T-helper 2 cell treated with Interferon-gamma antibody and Interleukin-4, amounts not matched to agents 5 μg/mL and 100 μg/mL, for 36 hours (primary cell): ENCODE data around the gene VPS35.

ENCODE experiments used
- DNase-seq: peaks from one replicate; pipeline ENCODE4 v3.0.0; 2021; ENCODE audit warnings: low spot score
- H3K27ac Mint-ChIP-seq: one replicate; pipeline ENCODE4 v1.8.0; 2021; ENCODE audit warnings: mild to moderate bottlenecking, mixed read lengths
- H3K27me3 Mint-ChIP-seq: one replicate; pipeline ENCODE4 v1.8.0; 2021; ENCODE audit warnings: low read depth, mixed read lengths
- H3K36me3 Mint-ChIP-seq: one replicate; pipeline ENCODE4 v1.8.0; 2021; ENCODE audit warnings: low read depth, mixed read lengths
- H3K4me1 Mint-ChIP-seq: one replicate; pipeline ENCODE4 v1.8.0; 2021; ENCODE audit warnings: low read depth, mixed read lengths
- H3K4me3 Mint-ChIP-seq: one replicate; pipeline ENCODE4 v1.8.0; 2022; ENCODE audit warnings: mild to moderate bottlenecking, moderate library complexity, mixed read lengths
- H3K9me3 Mint-ChIP-seq: one replicate; pipeline ENCODE4 v1.8.0; 2021; ENCODE audit warnings: mixed read lengths

VPS35 gene

GRCh38 chr16:46688654-46689364 is at the start of gene VPS35:
Gene VPS35 (minus strand): TSS chr16:46689178. CDS start chr16:46689133, 45 bp downstream.
- Mint-ChIP-seq H3K4me3 (no peak within 1 kb of the TSS), H3K4me1 (peaks cover 42% of the 10 kb centered on the region), H3K36me3 (peaks cover 22% of the 10 kb centered on the region), H3K27me3 (no peaks in the 10 kb centered on the region), H3K27ac (no peak within 1 kb of the TSS), H3K9me3 (no peaks in the 10 kb centered on the region)
- peak; percentile 99 for DNase-seq

GRCh38 chr16:46737621-46738214 is 48.7 kb upstream of the VPS35 start:
- Mint-ChIP-seq H3K4me1 (no peaks in the 10 kb centered on the region), H3K27ac (no peak overlapping the region), H3K27me3 (no peaks in the 10 kb centered on the region), H3K4me3 (no peak overlapping the region), H3K36me3 (no peaks in the 10 kb centered on the region), H3K9me3 (no peaks in the 10 kb centered on the region)
- no peak for DNase-seq

GRCh38 chr16:46736695-46737094 is 47.7 kb upstream of the VPS35 start:
- no peak for DNase-seq
- Mint-ChIP-seq H3K4me3 (no peak overlapping the region), H3K27ac (no peak overlapping the region), H3K36me3 (no peaks in the 10 kb centered on the region), H3K9me3 (no peaks in the 10 kb centered on the region), H3K4me1 (no peaks in the 10 kb centered on the region), H3K27me3 (no peaks in the 10 kb centered on the region)

- Mint-ChIP-seq H3K27me3 (no peaks in the 10 kb centered on the region), H3K4me1 (no peaks in the 10 kb centered on the region), H3K27ac (no peak overlapping the region), H3K36me3 (no peaks in the 10 kb centered on the region), H3K9me3 (no peaks in the 10 kb centered on the region), H3K4me3 (no peak overlapping the region)
- DNase-seq: no peak
These were observed 44.4 kb upstream of the VPS35 start for GRCh38 chr16:46733319-46733830.

GRCh38 chr16:46732561-46732960 is 43.6 kb upstream of the VPS35 start:
- no peak overlapping the region for H3K27ac Mint-ChIP-seq

GRCh38 chr16:46731691-46732555 is 42.9 kb upstream of the VPS35 start:
- Mint-ChIP-seq H3K27me3 (no peaks in the 10 kb centered on the region), H3K4me3 (no peak overlapping the region), H3K36me3 (no peaks in the 10 kb centered on the region), H3K9me3 (no peaks in the 10 kb centered on the region), H3K27ac (no peak overlapping the region), H3K4me1 (no peaks in the 10 kb centered on the region)
- no peak for DNase-seq

More at GRCh38 chr16:46732561-46732960, 43.6 kb upstream of the VPS35 start:
- H3K36me3 Mint-ChIP-seq: no peaks in the 10 kb centered on the region
- H3K4me3 Mint-ChIP-seq: no peak overlapping the region
- H3K27me3 Mint-ChIP-seq: no peaks in the 10 kb centered on the region
- DNase-seq: no peak
- no peaks in the 10 kb centered on the region for H3K4me1 Mint-ChIP-seq
- H3K9me3 Mint-ChIP-seq: no peaks in the 10 kb centered on the region

- Mint-ChIP-seq H3K27me3 (no peaks in the 10 kb centered on the region), H3K27ac (no peak overlapping the region), H3K4me3 (no peak overlapping the region), H3K4me1 (no peaks in the 10 kb centered on the region), H3K9me3 (no peaks in the 10 kb centered on the region), H3K36me3 (no peaks in the 10 kb centered on the region)
- DNase-seq: no peak
These were observed 42.1 kb upstream of the VPS35 start for GRCh38 chr16:46730801-46731690.

GRCh38 chr16:46730126-46730525 is 41.1 kb upstream of the VPS35 start:
- Mint-ChIP-seq H3K27me3 (no peaks in the 10 kb centered on the region), H3K4me3 (no peak overlapping the region), H3K27ac (no peak overlapping the region), H3K4me1 (no peaks in the 10 kb centered on the region), H3K9me3 (no peaks in the 10 kb centered on the region), H3K36me3 (no peaks in the 10 kb centered on the region)
- DNase-seq: no peak

- no peaks in the 10 kb centered on the region for H3K9me3 Mint-ChIP-seq
- no peaks in the 10 kb centered on the region for H3K4me1 Mint-ChIP-seq
- no peak overlapping the region for H3K27ac Mint-ChIP-seq
- DNase-seq: no peak
- H3K27me3 Mint-ChIP-seq: no peaks in the 10 kb centered on the region
- H3K4me3 Mint-ChIP-seq: no peak overlapping the region
- no peaks in the 10 kb centered on the region for H3K36me3 Mint-ChIP-seq
These were observed 40.5 kb upstream of the VPS35 start for GRCh38 chr16:46729326-46729995.

- Mint-ChIP-seq H3K9me3 (no peaks in the 10 kb centered on the region), H3K36me3 (no peaks in the 10 kb centered on the region), H3K27ac (no peak overlapping the region)
These were observed 39.8 kb upstream of the VPS35 start for GRCh38 chr16:46728806-46729205.

GRCh38 chr16:46727630-46728029 is 38.7 kb upstream of the VPS35 start:
- Mint-ChIP-seq H3K27me3 (no peaks in the 10 kb centered on the region), H3K27ac (no peak overlapping the region), H3K36me3 (no peaks in the 10 kb centered on the region), H3K4me3 (no peak overlapping the region), H3K9me3 (no peaks in the 10 kb centered on the region), H3K4me1 (no peaks in the 10 kb centered on the region)
- DNase-seq: no peak

More at GRCh38 chr16:46728806-46729205, 39.8 kb upstream of the VPS35 start:
- H3K4me1 Mint-ChIP-seq: no peaks in the 10 kb centered on the region
- no peak for DNase-seq
- H3K27me3 Mint-ChIP-seq: no peaks in the 10 kb centered on the region
- no peak overlapping the region for H3K4me3 Mint-ChIP-seq

GRCh38 chr16:46727184-46727583 is 38.2 kb upstream of the VPS35 start:
- no peak for DNase-seq
- no peaks in the 10 kb centered on the region for H3K36me3 Mint-ChIP-seq
- H3K27ac Mint-ChIP-seq: no peak overlapping the region
- H3K4me1 Mint-ChIP-seq: no peaks in the 10 kb centered on the region
- no peaks in the 10 kb centered on the region for H3K27me3 Mint-ChIP-seq
- no peaks in the 10 kb centered on the region for H3K9me3 Mint-ChIP-seq
- H3K4me3 Mint-ChIP-seq: no peak overlapping the region

- no peak overlapping the region for H3K27ac Mint-ChIP-seq
- no peaks in the 10 kb centered on the region for H3K4me1 Mint-ChIP-seq
- no peaks in the 10 kb centered on the region for H3K9me3 Mint-ChIP-seq
- no peaks in the 10 kb centered on the region for H3K36me3 Mint-ChIP-seq
- no peaks in the 10 kb centered on the region for H3K27me3 Mint-ChIP-seq
- no peak overlapping the region for H3K4me3 Mint-ChIP-seq
- DNase-seq: no peak
These were observed 32.9 kb upstream of the VPS35 start for GRCh38 chr16:46721885-46722284.
